GM21390 (cell line): ENCODE measurements around the gene SPATA31C1.
"Not testable (repeated sequence)": the region's sequence is repeated elsewhere in the genome, so short reads cannot be mapped to it uniquely, and the experiment has no call there.

ENCODE experiments used
- ATAC-seq: cut with Tn5 transposase; IDR thresholded peaks from one replicate; pipeline ENCODE4 v1.9.1; 2021; ENCODE audit not compliant: unreplicated experiment

Gene SPATA31C1

DNA sequence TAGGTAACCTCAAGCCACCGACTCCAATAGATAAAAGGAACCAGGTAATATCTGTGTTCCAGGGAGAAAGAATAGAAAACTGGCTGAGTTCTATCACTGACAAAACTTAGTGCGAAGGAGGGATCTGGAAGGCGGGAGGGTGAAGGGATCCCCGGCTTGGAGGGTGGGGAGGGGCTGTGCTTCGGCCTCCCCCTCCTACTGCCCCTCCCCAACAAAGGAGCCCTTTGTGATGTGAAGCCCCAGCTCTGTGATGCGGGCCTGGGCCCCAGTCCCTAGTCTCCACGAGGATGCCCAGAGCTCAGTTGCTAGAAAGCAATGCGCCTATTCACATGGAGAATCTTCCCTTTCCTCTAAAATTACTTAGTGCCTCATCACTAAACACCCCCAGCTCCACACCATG is at the start of gene SPATA31C1:
Gene SPATA31C1, plus strand, starts transcription at position 301 of the 400 bp plus-strand sequence.
- not testable (repeated sequence) for ATAC-seq

DNA sequence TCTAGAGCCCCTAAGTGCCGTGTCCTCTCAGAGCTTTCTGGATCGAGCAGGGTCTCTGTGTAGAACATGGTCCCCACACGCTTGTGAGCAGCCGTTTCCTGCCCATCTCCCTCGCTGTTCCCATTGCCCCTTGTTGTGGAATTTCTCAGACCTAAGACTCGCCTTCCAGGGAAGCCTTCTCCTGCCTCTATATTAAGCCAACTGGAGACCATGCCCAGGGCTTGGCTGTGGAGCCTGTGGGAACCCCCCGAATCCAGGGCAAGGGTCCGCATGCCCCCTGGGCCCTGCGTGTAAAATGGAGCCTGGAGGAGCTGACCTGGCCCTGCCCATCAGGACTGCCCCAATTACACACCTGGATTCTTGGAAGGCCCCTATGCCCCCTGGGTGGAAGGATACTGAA is 49.6 kb upstream of the SPATA31C1 start:
- ATAC-seq = no peak

- no peak for ATAC-seq
Observed at GRCh38 chr9:87868635-87869034, 49.1 kb upstream of the SPATA31C1 start.

- ATAC-seq = no peak
Observed at GRCh38 chr9:87869082-87869481, 48.7 kb upstream of the SPATA31C1 start.

GRCh38 chr9:87871425-87872078 is 46.2 kb upstream of the SPATA31C1 start:
- no peak for ATAC-seq

DNA sequence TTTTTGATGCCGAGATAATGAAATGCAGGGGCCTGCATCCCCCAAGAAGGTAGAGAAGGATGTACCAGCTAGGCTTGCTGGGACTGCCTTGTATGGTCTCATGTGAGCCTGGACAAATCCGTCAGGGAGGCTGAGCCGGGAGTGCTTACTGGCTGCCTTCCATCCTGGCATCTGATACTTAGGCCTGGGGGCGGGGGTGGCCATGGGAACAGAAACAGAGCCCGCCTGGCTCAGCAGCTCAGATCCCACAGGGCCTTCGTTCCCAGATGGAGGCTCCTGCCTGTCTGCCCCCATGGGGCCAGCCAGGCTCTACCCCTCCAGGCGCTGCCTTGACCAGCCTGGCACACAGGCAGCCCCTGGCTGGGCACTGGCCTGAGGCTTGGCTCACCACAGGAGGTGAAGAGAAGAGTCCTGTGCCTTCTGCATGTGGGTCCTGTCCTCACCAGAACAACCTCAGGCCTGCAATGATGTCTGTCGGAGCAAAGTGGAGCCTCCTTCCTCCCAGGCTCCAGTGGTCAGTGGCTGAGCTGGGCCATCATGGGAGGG is 45.6 kb upstream of the SPATA31C1 start:
- no peak for ATAC-seq

DNA sequence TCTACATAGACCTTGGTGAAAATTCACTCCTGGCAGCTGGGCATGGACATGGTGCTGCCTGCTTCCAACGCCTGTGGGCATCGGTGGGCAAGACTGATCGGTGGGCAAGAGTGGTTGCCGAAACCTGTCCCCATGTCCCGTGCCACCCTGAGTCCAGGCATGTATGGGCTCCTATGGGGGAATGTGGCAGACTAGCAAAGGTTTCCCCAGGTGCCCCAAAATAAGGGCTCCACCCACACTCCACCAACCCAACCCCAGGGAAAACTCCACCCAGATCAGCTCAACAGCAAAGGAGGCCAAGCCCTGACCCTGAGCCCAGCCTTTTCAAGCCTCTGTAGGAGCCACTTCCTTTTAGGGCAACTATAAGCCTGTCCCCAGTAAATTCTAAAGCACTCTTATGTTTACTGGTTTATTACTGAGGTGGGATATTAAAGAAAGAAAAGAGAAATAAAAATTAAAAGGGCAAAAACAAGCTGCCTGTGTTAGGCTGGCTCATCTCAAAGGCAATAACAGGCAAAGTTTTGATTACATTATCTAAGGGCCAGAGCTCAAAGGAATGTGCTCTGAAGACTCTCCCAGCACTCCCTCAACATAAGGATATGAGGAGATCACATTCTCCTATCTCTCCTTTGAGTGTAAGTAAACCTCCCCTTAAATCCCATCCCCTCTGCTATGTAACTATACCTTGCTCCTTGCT is 44.0 kb upstream of the SPATA31C1 start:
- no peak for ATAC-seq

- ATAC-seq = no peak
Observed at GRCh38 chr9:87874304-87874623, 43.5 kb upstream of the SPATA31C1 start.

- ATAC-seq = no peak
Observed at GRCh38 chr9:87875060-87875459, 42.7 kb upstream of the SPATA31C1 start.

DNA sequence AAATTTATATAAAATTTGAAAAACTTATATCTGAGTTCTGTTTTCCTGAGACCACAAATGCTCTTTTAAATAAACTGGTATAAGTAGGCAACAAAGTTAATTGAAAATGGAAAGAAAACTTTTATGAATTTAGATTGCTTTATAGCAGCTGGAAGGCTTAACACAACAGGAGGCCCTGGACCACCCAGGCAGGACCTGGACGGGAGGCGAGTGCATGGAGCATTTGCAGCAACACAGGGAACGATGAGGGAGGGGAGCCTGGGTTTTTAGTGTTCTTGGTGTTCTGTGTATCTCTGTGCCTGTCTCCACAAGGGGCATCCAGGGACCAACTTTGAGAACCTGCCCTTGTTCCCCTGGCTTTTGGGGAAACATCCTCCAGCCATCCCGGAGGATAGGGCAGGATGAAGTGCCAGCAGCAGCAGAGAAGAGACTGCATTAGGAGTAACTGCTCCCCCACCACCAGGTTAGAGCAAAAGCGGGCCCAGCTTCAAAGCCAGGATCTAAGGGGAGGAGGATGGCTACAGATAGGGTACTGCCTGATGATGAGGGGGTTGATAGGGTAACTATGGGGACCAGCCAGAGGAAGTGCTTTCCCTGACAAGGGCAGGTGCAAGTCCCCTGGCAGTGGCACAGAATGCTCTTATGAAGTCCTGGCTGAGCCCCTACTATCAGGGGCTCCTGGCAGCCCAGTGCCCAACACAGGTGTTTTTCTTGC is 41.8 kb upstream of the SPATA31C1 start:
- ATAC-seq = no peak

- no peak for ATAC-seq
Observed at GRCh38 chr9:87876708-87877107, 41.1 kb upstream of the SPATA31C1 start.

DNA sequence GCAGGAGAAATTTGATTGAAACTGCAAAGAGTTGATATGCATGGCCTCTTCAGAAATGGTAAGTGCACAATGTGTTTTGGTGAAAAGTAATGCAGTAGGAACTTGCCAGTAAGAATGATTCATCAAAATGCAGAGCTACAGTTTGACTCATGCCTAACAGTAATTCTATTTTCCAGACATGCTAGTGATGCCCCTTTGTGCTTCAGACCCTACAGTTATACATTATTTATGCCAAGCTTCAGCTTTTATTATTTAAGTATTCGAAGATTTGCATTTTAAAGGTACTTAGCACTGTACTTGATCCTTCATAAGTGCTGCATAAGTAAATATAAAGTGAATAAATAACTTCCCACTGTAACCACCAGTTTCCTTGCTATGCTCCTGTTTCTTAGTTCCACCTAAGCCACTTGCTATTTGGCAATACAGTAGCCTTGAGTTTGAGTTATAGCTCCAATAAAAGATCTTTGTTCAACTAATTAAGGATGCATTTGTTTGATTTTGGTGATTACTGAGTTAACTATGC is 38.7 kb upstream of the SPATA31C1 start:
- ATAC-seq = no peak

GRCh38 chr9:87880116-87880515 is 37.6 kb upstream of the SPATA31C1 start:
- no peak for ATAC-seq

DNA sequence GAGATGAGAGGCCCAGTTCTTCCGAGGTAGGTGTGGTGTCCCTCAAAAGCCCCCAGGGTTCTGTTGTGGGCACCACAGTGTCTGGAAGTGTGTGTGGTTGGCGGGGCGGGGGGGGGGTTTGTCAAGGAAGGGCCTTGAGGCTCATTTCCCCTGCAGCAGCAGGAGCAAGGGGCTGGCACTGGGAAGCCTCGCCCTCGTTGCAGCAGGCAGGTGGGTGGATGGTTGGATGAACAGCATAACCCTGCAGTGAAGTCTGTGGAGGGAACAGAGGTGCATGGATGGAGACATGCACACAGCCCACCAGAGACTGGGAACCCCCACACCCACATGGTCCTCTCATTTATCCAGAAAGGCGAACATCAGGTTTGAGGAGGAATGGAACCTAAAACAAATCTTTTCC is 37.1 kb upstream of the SPATA31C1 start:
- ATAC-seq = no peak

DNA sequence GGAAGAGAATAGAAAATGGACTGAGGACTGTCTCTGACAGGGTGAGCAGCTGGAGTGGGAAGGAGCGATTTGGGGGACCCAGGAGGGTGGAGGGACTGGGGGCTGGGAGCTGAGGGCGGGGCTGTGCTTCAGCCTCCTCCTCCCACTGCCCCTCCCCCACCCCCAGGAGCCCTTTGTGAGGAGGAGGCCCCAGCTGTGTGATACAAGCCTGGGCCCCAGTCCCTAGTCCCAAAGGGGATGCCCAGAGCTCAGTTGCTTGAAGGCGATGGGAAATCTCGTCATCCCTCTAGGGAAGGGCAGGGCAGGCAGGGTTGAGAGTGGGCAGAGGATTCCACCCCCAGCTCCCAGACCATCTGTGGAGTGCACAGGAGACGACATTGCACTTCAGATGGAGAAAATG is 35.1 kb upstream of the SPATA31C1 start, which contains the start of gene SPATA31E1:
Gene SPATA31E1, plus strand, starts transcription at position 251 of the 400 bp plus-strand sequence. Its CDS starts 15 bp downstream, at position 266.
- no peak for ATAC-seq

DNA sequence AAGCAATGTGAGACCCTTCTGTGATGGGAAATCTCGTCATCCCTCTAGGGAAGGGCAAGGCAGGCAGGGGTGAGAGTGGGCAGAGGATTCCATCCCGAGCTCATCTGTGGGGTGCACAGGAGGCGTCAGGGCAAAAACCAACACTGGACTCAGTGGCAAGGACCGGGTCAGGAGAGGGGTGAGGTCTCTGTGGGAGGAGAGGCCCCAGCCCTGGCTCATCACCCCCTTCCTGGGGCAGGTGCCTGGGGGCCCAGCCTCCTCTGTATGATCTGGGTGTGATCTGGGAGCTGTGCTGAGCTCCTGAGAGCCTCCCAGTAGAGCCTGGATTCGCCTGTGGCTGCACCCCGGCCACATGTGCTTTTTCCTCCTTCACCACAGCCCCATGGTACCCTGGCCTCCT is 34.5 kb upstream of the SPATA31C1 start:
- ATAC-seq = no peak

DNA sequence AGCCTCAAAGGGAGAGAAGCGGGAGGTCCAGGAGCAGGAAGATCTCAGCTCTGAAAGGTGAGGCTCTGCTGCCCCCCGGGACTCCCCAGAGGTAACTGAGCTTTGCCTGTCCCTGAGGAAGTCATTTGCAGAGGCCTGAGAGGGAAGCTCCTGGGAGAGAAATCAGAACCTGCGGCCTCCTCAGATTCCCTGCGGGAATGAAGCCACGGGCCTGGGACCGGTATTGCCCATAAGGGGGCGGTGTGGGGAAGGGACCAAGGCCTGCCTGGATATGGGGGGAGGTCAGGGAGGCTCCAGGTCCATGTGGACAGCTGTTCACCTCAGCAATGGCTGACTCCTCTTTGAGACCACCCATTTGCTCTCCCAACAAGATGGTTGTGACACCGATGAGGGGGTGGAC is 33.8 kb upstream of the SPATA31C1 start:
- ATAC-seq = no peak

- ATAC-seq = no peak
Observed at GRCh38 chr9:87884578-87885459, 32.9 kb upstream of the SPATA31C1 start.

GRCh38 chr9:87885484-87886189 is 32.1 kb upstream of the SPATA31C1 start:
- ATAC-seq = no peak
